Fibroblast of skin of right biceps (primary cell): ENCODE data around the gene LRRC8D.
A peak's percentile ranks its signal among the peaks of the same experiment; 100 is the strongest.

Experiments used
- DNase-seq: peaks from one replicate; pipeline ENCODE4 v3.0.0-alpha.2; 2013

LRRC8D gene

GRCh38 chr1:89942825-89943658 lies 122.2 kb downstream of the LRRC8D start:
- peak; percentile 16 for DNase-seq

DNA sequence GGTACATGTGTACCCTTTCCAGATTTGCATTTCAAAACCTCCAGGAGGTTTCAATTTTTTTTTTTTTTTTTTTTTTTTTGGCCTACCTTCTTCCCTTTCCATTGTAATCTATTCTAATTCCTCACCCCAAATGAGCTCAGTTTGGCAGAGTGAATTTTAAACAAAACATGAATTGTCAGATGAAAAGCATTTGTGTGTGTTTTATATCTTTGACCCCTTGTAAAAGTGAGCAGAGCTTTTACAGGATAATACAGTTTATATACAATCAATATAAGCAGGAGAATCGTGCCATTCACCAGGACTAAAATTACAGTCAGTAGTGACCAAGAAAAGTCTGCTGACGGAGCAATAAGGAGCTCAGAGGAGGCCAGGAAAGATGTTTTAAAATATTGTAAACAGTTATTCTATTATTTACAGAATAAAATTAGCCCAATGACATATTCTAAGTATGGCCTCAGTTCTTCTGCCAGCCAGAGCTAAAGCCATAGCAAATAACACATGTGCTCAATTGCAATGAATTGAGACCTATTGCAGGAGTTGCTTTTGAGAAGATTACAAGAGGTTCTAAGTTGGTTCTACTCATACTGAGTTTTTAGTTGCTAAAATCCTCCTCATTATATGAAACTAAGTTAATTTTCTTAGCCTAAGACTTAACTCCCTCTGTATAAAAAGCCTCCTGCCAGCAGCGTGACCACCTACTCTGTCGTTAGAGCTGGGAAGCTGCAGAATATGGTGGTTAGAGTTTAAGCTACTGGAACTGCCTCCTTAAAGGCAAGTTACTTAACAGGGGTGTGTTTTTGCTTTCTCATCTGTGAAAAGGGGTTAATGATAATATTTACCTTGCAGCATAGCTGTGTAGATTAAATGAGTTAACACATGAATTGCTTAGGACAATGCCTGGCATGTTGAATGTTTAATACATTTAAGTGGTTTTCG lies 123.3 kb downstream of the LRRC8D start:
- DNase-seq, result no peak

DNA sequence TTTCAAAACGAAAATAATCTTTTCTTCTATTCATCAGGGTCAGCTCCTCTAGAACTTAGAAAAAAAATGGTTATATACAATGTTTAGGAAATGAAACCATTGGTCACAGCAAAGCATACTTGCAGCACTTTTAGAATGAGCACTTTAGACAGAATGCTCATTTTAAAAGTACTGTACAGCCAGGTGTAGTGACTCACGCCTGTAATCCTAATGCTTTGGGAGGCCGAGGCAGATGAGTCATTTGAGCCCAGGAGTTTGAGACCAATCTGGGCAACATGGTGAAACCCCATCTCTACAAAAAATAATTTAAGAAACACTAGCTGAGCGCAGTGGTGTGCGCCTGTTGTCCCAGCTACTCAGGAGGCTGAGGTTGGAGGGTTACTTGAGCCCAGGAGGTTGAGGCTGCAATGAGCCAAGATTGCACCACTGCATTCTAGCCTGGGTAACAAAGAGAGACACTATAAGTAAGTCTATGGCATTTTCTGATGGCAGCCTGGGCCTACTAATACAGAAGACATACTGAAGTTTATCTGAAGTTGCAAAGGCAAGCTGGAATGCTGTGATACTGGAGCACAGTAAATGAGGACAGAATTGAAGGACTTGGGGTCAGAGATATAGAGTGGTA lies 125.1 kb downstream of the LRRC8D start:
- DNase-seq, result peak; percentile 56

DNA sequence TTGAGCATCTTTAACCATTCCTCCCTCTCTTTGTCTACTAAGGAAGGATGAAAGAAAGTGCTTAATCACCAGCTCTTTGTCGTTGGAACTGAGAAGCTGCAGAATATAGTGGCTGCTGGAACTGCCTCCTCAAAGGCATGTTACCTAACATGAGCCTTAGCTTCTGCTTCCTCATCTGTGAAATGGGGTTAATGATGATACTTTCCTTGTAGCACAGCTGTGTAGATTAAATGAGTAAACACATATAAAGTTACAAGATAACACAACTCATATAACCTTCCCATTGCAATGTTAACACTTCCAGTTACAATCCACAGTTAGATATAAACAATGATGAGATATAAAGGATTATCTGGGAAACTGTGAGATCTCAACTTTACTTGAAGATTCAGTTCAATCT lies 125.7 kb downstream of the LRRC8D start:
- no peak for DNase-seq

- no peak for DNase-seq
Measured at GRCh38 chr1:89948722-89949345, 128.0 kb downstream of the LRRC8D start.

DNA sequence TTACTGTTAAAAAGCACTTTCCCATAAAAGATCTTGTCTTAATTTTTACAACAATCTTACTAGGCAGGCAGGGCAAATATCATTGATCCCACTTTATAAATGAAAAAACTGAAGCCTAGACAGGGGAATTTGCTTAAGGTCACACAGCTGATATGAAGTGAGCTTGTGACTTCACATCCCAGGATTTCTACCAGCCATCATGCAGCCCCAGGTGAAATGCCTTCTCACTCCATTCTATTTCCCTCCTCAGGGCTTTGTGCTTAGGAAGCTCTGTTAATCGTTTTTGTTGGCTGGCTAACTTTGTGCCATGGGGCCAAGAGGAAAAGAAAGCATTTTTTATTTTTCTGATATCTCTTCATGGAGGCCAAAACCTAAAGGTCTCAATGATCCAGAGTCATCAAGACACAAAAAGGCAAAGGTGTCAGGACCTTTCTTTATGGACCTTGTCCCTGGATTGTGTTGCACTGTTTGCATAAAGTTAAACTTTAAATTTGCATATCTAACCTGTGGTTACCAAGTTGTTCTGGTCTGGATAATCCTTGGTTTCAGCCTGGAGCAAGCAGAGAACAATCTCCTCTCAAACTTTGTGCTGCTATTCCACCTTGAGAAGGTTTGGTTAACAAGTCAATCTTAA lies 129.3 kb downstream of the LRRC8D start:
- no peak for DNase-seq

GRCh38 chr1:89950703-89951102 lies 129.9 kb downstream of the LRRC8D start:
- no peak for DNase-seq

GRCh38 chr1:89951766-89952604 lies 131.2 kb downstream of the LRRC8D start:
- peak; percentile 96 for DNase-seq

GRCh38 chr1:89952605-89953130 lies 131.8 kb downstream of the LRRC8D start:
- DNase-seq, result peak; percentile 38

DNA sequence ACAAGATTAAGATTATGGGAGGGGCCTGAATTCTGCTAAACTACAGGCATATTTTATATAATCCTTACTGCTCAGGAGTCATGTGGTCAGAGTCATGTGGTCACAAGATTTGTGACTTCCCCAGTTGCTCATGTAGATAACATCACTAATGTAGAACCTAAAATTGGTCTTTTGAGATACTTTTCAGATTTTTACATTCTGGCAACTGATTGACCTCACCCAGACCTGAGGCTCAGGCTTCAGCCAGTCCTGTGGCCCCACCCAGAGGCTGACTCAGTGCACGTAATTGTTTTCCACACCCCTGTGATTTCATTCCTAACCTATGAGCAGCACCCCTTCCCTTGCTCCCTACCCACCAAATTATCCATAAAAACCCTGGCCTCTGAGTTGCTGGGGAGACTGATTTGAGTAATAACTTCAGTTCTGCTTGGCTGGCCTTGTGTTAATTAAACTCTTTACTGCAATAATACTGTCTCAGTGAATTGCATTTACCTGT lies 132.3 kb downstream of the LRRC8D start:
- peak; percentile 94 for DNase-seq

- no peak for DNase-seq
Measured at GRCh38 chr1:89953929-89954328, 133.1 kb downstream of the LRRC8D start.

GRCh38 chr1:89954401-89954800 lies 133.6 kb downstream of the LRRC8D start:
- DNase-seq, result peak; percentile 36

- no peak for DNase-seq
Measured at GRCh38 chr1:89955311-89956205, 134.7 kb downstream of the LRRC8D start.

DNA sequence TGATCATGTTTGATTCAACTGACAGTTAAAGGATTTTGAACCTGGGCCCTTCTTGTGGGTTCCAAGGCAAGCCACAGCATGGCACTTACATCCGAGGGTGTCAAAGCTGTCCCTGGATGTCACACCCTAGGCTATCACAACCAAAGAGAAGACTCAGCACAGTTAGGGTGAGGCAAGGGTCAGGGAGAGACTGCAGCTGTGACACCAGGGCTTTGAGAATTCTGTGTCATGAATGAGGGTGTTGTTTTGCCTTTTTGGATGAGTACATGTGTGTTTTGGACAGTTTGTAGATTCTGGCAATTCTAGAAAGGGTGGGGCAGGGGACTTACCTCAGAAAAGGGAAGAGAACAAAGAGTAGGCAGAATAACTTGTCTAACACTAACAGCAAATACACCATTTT lies 136.3 kb downstream of the LRRC8D start:
- no peak for DNase-seq

DNA sequence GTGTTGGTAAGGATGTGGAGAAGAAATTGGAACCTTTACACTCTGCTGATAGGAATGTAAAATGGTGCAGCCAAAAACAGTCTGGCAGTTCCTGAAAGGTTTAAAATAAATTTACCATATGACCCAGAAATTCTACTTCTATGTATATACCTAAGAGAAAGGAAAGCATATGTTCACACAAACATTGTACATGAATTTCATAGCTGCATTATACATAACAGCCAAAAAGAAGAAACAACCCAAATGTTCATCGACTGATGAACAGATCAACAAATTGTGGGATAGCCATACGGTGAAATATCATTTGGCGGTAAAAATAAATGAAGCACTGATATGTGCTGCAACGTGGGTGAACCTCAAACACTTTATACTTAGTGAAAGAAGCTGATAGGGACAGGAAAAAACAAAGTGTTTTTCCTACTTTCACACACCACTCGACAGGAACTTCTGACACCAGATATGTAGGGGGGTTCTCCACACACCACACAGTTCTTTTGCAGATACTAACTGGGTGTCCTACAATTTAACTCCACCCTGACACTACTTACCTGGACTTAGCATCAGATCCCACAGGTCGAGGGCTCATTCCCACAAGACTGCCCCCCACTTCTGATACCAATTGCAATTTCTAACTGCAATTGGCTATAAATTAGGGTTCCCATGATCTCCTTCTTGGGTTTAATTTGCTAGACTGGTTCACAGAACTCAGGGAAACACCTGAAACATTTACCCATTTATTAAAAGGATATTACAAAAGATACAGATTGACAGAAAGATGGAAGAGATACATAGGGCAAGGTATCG lies 138.2 kb downstream of the LRRC8D start:
- DNase-seq, result no peak

DNA sequence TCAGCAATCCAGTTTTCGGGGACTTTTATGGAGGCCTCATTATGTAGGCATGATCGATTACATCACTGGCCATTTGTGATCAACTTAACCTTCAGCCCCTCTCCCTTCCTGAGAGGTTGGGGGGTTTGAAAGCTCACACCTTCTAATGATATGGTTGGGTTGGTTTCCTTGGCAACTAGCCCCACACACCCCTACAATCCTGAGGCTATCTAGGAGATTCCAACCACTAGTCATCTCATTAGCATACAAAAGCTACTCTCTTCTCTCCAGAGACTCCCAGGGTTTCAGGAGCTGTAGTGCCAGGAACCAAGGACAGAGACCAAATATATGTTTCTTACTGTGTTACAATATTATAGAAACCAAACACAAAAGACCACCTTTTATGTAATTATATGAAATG lies 138.9 kb downstream of the LRRC8D start:
- DNase-seq, result no peak

DNA sequence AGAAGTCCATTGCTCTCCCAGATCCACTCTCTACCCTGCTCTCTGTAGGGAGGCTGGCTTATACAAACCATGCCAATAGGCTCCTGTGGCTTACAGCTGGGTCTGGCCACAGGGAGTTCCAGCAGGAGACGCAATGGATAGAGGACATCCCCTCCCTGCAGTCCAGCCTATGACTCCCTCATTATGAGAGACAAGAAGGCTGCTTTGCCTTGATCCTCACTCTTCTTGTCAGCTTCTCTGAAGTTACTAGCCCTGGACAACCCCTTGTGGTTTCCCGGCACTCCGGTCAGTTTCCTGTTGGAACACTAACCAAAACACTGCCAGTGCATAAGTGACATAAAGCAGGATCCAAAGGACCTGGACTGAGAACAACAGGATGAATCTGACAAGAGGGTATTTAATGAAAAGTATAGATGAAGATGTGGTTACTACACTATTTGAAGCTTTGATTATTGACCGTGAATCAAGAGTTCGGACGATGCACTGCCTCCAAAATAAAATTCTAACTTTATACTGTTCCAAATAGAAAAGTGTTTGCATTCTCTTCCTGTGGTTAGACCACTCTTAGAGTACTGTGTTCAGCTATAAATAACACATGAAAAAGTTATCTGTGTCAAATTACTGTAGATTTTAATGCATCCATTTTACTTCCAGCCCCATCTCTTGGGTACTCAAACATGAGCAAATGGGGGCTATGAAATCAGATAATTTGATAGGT lies 141.4 kb downstream of the LRRC8D start:
- DNase-seq, result peak; percentile 51

DNA sequence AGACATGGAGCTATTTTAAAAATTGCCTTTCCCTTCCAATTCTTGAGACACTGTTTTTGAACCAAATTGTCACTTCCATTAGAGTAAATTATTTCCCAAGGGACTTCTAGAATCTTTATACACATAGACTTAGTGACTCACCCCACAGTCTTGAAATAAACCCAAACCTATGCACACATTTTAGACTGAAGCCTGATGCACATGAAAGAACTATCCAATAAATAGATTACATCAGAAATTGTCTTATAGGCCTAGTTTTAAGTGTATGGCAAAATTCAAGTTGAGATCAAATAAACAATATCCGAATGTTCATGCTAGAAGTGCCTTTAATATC lies 141.9 kb downstream of the LRRC8D start:
- DNase-seq, result peak; percentile 67
